GM19324 (cell line): ENCODE measurements around the gene ID2.

ENCODE experiments used
- ATAC-seq: cut with Tn5 transposase; IDR thresholded peaks from one replicate; pipeline ENCODE4 v1.9.1; 2021; ENCODE audit warnings: mild to moderate bottlenecking, moderate library complexity; ENCODE audit not compliant: unreplicated experiment, low FRiP score

The ID2 gene, protein sequence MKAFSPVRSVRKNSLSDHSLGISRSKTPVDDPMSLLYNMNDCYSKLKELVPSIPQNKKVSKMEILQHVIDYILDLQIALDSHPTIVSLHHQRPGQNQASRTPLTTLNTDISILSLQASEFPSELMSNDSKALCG

GRCh38 chr2:8681786-8682692, at the start of gene ID2:
Gene ID2, plus strand, starts transcription at chr2:8682056. Its CDS starts 110 bp downstream, at chr2:8682166.
- ATAC-seq, result peak; percentile 72

GRCh38 chr2:8632755-8633154, 49.1 kb upstream of the ID2 start:
- ATAC-seq, result no peak

GRCh38 chr2:8633186-8633734, 48.6 kb upstream of the ID2 start:
- no peak for ATAC-seq

- no peak for ATAC-seq
Measured at GRCh38 chr2:8633735-8634313, 48.0 kb upstream of the ID2 start.

- ATAC-seq, result no peak
Measured at GRCh38 chr2:8634466-8635172, 47.2 kb upstream of the ID2 start.

DNA sequence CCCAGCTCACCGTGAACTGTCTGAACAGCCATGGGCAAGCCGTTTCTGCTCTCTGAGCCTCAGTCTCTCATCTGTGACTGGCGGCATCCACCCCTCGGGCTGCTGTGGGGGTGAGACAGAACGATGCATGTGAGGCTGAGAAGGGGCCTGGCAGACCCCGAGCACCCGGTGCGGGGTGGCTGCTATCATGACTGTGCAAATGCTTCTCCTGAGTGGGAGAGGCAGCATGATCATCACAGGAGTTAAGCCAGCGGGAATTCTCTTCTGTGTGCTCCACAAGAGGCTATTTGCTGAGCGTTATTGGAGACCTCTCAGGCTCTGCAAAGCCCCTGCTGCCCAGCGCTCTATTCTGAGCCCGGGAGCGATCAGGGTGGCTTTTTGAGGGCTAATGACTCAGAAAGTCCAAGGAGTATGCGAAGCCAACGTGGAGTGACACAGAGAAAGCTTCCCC, 45.8 kb upstream of the ID2 start:
- ATAC-seq, result no peak

GRCh38 chr2:8636721-8637636, 44.9 kb upstream of the ID2 start:
- ATAC-seq, result no peak

GRCh38 chr2:8638327-8638726, 43.5 kb upstream of the ID2 start:
- no peak for ATAC-seq

- ATAC-seq, result no peak
Measured at GRCh38 chr2:8639122-8639635, 42.7 kb upstream of the ID2 start.

GRCh38 chr2:8640498-8640897, 41.4 kb upstream of the ID2 start:
- ATAC-seq, result no peak

DNA sequence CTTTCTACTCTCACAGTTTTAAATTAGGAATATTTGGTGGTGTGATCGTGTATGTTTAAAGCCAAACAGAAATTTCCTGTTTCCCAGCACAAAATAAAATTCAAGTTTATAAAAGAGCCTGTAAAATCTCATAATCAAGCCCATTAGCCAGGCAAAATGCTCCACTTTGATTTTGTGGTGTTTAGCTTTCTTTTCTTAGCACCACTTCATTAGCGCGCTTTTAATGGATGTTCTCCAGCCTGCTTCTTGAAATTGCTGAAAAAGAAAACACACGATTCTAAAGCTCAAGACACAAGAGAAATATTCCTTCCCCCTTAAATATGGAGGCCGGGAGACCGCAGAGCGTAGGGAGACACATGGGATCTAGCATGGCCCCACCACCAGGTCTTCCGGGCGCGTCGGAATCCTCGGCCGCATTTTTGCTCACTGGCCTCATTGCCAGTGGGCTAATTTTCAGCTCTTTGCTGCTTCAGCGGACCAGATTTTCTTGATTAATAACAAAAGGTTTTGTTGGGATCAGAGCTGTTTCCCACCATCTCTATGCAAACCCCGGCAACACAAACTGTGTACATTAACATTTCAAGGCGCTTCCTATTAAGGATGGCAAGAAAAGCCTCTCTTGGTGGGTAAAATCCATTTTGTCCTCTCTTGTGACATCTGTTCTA, 40.4 kb upstream of the ID2 start:
- no peak for ATAC-seq

GRCh38 chr2:8642366-8643068, 39.3 kb upstream of the ID2 start:
- no peak for ATAC-seq

DNA sequence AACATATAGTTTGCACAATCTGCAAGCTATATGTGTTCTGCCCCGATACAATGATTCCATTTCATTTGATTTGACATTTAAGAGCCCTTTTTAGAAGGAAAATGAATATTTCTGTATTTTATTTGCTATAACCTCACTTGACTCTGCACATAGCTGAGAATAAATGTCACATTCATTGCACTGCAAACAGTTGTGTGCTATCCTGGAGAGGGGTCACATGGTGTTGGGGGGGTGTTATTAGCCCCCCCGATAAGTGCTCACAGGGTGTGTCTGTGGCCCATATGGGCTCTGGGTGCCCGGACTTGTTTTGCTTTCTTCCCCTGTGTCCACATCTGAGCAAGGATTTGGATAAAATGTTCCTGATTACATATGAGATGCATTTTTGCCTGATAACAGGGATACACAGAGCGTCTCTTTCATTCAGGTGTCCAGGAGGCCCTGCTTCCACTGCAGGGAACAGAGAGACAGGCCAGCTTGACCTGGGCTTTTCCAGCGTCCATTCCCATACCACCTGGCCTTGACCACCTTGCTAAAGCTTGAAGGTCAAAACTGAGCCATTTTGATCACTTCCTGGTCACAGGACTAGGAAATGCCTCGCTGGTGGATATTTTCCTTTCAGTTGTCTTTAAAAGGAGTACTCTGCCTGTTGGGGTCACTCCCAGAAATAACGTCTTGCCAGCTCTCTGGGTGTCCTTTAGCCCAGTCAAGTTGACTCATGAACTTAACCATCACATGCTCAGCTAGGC, 38.4 kb upstream of the ID2 start:
- ATAC-seq, result no peak

GRCh38 chr2:8643996-8644356, 37.9 kb upstream of the ID2 start:
- ATAC-seq, result no peak

- ATAC-seq, result no peak
Measured at GRCh38 chr2:8644605-8645175, 37.2 kb upstream of the ID2 start.

- ATAC-seq, result no peak
Measured at GRCh38 chr2:8645176-8645831, 36.6 kb upstream of the ID2 start.
